Activated gamma-delta T cell treated with Interleukin-2 at 50 U/mL for 16 hours (primary cell): ENCODE data around the gene KRT16.
"Not testable (repeated sequence)": the region's sequence is repeated elsewhere in the genome, so short reads cannot be mapped to it uniquely, and the experiment has no call there.

Experiments used
- DNase-seq: peaks from one replicate; pipeline ENCODE4 v3.0.0-alpha.2; 2020

The KRT16 gene

DNA sequence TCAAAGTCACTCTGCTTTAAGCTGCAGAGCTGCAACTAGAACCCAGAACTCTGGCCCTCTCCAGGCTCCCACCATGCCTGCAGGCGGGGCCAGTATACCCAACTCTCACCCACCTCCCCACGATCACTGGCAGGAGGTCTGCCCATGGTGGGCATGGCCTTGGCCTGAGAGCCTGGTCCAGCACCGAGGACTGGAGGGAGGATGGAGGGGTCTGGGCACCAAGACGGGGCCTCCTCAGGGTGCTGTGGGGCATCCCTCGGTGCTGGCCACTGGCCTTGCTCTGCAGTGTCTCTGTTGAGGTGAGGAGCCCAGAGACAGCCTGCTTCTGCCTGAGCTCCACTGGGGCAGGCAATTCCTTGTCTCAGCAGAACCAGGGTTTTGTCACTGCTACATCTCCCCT lies 1.5 kb upstream of the KRT16 start:
- no peak for DNase-seq

DNA sequence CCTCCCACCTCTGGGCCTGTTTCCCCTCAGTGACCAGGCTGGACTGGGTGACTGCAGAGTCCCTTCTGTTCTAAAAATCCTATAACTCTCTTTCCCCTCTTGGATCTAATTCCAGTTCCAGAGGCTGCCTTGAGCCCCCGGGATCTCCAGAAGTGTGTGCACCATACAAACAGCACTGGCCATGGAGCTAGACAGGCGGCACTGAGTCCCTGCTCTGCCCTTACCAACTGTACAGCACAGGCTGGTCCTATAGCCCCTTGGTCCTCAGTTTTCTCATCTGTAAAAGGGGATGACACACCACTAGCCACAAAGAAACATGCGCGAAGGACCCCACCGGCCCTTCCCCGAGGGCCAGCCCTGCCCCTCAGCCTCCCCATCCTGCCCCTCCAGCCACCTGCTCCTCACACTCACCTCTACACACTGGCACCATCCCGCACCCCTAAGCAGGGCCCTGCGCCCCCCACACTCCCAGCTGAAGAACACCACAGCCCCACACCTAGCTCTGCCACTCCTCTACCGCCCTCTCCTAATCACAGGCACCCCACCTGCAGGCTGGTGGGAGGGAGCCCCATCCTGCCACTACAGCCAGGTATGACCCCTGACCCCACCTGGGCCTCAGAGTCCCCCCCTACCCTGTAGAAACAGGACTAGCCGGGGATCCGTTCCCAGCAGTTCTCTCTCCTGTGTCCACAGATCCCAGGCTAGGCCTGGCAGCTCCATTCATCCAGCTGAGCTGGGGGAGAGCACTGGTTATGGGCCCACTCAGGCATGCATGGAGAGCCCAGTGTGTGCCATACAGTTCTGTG lies 913 bp upstream of the KRT16 start:
- no peak for DNase-seq

DNA sequence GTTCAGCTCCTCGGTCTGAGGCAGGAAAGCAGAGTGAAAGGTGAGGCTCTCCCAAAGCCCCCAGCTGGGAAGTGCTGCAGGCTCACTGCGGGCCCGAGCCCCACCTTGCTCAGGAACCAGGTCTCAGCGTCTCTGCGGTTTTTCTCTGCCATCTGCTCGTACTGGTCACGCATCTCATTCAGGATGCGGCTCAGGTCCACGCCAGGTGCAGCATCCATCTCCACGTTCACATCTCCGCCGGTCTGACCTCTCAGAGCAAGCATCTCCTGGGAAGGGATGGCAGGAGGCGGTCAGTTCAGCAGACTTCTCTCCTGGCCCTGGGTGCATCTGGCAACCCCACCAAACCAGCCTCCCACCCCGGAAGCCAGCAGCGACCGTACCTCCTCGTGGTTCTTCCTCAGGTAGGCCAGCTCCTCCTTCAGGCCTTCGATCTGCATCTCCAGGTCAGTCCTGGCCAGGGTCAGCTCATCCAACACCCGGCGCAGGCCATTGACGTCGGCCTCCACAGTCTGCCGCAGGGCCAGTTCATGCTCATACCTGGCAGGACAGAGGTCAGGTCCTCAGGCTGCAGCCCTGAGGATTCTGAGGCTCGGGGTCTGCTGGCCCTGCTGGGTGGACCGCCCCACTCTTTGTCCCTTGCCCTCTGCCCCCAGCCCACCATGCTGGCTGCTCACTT lies 1.5 kb downstream of the KRT16 start:
- no peak for DNase-seq

DNA sequence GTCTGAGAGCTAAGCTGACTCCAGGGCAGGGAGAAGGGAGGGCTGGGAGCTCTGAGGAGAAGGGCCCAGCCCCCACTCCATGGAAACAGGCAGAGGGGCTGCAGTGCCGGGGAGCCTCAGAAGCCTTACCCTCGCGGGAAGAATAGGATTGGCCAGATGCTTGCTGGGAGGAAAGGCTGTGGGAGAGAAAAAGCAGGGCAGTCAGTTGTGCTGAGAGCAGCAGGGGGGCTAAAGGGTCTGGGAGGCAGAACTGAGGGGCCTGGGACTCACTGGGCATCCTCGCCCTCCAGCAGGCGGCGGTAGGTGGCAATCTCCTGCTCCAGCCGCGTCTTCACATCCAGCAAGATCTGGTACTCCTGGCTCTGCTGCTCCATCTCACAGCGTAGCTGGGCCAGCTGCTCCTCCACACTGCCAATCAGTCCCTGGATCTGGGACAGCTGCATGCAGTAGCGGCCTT lies 2.5 kb downstream of the KRT16 start:
- DNase-seq, result not testable (repeated sequence)

DNA sequence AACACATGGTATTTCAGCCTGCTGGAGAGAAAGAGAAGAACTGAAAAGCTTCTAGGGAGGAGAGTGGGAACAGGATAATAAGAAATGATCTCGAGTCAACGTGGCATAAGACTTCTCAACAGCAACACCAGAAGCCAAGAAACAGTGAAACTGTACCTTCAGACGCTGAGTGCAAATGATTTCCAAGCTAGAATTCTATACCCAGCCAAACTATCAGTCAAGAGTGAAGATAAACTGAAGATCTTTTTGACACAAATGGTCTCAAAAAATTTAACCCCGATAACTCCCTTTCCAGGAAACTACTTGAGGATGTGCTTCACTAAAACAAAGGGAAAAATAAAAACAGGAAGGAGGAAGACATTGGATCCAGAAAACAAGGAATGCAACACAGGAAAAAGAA lies 5.6 kb downstream of the KRT16 start:
- DNase-seq, result not testable (repeated sequence)

DNA sequence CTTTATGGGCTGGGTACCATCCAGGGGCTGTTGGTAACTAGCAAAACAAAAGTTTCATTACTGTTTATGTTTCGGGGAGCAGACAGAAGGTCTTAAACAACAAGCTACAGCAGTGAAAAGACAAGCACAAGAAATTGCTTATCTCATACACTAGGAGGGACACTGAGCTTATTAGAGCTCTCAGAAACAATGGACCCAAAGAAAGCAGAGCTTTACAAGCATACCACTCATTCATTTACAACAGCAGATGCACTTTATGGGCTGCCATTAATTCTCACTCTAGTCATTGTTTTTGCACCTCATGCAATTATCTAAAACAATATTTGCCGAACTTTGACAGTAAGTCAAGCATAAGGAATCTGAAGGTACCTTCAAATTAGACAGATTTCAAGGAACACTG lies 10.0 kb downstream of the KRT16 start:
- DNase-seq, result no peak

DNA sequence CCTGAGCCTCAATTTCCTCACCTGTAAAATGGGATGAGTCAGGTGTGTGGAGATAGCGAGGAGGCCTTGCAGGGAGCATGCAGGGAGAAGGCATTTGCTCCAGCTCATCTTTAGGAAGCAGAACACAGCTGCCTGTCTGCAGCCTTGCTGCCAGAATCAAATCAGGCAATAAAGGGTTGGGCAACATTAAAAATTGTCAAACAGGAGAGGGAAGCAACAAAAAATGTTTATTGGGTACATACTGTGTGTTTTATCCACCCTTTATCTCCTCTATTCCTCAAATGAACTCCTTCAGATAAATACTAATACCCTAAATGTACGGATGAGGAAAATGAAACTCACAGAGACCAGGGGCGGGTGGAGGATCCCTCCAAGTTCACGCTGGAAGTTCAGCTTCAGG lies 12.2 kb downstream of the KRT16 start:
- DNase-seq, result no peak

DNA sequence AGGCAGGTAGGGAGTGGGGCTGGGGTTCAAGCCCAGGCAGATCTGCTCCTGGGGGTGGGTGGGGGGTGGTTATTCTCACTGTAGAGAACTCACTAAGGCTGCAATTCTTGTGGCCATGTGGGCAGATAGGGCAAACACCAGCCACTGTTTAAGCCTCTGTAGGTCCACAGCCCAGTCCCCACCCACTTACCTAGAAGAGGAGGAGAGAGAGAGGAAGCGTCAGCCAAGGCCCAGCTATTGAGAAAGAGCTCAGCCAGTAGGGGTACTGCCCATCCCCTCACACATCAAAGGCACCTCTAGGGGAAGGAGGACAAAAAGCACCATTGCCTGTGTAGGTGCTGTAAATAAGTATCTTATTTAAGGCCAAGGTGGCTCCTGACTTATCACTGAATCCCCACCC lies 12.9 kb downstream of the KRT16 start:
- no peak for DNase-seq

DNA sequence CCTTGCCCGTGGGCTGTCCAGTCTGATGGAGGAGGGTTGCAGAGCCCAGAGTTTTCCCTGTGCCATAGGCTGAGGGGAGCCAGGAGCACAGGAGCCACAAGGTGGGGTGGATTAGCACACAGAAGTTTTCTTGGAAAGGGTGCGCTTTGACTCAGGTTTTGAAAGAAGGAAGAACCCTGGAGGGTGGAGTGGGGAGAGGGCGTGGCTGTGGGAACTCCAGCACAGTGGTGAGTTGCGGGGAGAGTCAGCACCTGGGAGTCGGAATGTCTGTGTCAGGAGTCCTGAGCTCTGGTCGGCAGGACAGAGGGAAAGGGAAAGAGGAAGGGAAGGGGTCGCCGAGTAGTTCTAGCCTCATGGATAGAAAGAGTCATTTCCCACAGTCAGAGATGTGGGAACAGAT lies 17.0 kb downstream of the KRT16 start:
- DNase-seq, result no peak

DNA sequence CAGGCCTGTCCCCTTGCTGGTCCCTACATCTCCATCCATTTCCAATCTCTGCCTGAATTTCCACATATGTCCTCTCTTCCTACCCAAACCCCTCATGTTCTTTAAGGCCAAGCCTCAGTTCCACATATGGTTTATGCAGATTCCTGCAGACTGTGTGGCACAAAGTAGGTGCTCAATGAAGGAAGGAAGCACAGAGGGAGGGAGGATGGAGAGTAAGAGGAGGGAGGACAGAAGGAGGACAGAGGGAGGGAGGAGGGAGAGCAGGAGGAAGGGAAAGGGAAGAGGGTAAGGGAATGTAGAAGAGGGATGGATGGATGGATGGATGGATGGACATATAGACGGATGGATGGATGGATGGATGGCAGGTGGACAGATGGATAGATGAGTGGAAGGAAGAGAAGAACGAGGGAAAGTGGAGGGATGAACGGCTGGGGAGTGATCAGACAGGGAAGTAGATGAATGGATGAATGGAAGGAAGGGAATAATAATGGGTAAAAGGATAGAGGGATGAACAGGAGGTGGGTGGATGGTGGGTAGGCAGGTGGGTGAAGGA lies 18.1 kb downstream of the KRT16 start:
- no peak for DNase-seq

DNA sequence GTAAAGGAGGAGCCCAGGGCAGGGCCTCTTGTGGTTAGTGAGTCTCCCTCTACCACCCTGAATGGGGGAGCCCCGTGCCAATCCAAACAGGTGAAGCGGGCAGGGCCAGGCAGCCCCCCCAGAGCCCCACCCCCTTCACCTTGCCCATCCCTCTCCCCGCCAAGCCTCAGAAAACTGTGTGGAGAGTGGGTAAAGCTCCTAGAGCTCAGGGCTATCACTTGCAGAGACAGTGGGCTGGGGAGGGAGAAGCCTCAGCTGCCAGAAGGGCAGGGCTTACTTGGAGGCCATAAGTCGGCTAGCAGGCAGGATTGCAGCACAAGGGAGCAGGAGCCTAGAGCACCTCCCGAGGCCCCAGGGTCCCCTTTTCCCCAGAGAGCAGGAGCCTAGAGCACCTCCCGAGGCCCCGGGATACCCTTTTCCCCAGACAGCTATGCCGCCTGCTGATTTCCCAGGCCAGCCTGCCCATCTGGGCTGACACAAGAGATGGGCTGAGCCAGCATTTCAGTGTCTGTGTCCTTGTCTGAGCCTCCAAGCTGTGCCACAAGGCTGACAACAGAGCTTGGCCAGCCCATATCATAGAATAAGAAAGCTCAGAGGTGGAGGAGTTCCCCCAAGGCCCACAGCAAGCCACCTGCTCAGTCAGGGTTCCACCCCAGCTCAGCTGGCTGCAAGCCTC lies 19.1 kb downstream of the KRT16 start:
- no peak for DNase-seq

DNA sequence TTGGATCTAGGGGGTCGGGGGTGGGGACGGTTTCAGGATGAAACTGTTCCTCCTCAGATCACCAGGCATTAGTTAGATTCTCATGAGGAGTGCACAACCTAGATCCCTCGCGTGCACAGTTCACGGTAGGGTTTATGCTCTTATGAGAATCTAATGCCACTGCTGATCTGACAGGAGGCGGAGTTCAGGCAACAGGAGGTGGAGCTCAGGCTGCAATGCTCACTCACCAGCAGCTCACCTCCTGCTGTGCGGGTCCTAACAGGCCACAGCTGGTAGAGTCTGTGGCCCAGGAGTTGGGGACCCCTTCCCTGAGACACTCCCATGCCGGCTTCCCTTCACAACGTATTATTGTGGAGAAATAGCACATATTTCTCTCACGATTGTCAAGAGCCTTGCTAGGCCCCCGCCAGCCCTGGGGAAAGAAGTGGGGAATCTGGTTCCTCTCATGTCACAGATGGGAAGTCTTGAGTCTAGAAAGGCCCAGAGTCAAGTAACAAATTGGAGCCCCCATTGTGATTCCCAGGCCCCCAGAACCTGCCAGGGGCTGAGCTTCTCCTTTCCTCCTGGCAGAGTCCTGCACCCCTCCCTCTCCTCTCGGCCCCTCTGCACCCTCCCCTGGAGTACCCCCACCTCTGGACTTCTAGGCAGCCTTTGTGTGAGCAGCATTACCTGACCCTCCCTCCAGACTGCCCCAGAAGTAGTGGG lies 19.8 kb downstream of the KRT16 start:
- no peak for DNase-seq

DNA sequence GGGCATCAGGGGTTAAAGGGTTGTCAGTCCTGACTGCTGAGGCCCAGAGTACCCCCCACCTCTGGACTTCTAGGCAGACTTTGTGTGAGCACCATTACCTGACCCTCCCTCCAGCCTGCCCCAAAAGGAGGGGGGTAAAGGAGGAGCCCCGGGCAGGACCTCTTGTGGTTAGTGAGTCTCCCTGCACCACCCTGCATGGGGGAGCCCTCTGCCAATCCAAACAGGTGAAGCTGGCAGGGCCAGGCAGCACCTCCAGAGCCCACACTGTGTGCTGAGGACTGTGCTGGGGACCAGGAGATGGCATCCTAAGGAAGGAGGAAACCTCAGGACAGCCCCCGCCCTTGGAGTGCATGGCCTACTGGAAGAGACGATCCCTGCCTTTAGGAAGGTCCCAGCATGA lies 23.3 kb downstream of the KRT16 start:
- DNase-seq, result no peak

DNA sequence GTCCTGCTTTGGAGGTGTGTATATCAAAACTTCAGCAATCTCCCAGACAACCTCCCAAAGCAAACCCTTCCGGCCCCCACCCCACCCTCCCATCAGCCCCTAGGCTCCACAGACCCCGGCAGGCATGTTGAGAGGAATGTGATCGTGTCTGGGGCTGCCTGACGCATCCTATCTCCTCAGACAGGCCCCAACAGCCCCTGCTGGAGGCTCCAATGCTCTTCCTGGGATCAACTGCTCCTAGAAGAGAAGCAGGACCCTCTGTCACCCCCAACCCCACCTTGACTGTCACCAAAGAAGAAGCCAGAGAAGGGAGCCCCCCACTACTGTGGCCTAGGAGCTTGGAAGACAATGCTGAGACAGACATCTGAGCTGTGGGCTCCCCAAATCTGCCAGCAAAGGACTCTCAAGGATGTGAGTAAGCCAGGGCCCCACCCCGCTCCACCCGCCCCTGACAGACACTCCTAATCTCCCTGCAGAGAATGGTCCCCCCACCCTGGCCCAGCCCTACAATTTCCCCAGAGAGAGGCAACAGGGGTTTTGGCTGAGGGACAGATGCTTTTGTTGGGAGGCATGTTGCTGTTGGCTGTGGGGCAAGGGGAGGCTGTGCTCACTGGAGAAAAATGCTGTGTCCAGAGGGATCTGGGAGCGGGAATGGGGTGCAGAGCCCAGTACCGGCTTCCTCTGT lies 24.3 kb downstream of the KRT16 start:
- no peak for DNase-seq

DNA sequence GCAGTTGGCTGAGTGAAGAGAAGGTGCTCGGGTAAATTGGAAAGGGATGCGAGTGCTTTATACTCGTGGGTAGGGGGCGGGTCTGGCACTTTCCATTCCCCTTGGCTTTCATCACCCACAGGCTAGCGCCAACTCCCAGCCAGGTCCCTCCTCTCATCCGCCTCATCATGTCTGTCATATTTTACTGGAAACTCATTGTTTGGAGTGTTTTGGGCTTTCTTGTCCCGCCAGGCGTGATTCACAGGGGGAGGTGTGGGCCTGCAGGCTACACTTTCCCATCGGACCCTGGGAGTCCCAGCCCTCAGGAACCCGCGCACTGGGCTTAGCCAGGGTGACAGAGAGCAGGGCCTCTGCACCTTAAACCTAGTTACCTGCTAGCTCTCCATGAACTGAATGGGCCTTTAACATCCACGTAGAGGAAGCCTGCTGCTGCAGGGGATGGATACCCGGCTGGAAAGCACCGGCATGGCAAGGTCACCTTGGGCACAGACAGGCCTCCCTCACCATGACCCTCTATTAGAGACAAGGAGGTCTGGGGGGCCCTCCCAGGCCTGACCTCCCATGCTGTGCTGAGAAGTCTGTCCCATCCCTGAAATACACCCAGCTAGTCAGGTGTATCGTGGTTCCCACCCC lies 25.6 kb downstream of the KRT16 start, which contains the start of gene KRT14:
Gene KRT14 (minus strand): TSS at position 33 of the 633 bp plus-strand sequence. CDS start 61 bp downstream, outside the sequence.
- DNase-seq, result no peak

DNA sequence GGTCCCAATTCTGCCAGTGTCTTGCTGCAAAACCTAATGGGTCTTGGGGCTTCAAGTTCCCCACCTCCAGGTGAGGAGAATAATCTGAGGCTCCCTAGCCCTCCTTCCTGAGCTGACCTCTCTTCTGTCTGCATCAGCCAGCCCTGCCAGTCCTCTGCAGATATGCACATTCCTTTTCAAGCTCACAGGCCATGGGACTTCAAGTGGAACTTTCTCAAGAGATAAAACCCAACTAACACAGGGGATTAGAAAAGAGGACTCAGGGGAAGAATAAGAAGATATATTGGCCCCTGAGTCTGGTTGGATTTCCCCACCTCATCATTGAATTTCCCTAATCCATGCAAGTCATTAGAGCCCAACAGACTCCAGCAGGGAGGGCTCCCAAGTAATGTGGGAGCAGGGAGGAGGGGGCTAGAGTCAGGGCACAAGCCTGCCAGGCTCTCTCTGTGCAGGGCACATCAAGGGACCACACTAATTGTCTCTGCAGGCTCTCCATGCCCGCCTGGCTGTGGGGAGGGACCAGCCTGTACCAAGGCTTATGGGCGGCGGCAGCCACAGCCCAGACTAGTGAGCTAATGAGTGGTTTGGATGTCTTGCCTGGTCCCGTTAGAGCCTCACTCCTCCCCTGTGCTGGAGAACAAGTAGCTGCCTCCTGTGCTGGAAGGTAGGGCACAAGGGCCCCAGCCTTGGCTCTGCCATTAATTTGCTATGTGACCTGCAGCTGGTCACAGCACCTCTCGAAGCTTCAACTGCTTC lies 27.1 kb downstream of the KRT16 start:
- DNase-seq, result no peak

DNA sequence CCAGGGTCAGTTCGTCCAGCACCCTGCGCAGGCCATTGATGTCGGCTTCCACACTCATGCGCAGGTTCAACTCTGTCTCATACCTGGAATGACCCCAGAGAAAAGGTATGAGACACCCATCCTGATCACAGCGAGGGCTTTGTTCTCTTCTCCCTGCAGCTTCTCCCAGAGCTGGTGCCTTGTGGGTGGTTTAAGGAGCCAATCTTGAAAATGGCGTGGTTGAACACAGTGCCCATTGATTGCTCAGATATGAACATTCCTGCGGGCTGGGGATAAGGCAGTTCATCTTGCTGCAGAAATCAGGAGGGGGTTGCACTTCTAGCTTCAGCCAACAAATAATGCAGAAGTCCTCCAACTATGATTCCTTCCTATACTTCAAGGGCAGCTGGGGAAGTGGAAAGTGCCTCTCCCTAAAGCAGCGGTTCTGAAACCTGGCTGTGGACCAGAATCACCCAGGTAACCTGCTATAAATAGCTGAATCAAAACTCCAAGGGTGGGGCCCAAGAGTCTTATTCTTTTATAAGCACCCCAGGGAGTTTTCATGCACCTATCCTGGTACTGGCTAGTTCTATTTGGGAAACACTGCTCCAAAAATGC lies 28.1 kb downstream of the KRT16 start:
- not testable (repeated sequence) for DNase-seq

DNA sequence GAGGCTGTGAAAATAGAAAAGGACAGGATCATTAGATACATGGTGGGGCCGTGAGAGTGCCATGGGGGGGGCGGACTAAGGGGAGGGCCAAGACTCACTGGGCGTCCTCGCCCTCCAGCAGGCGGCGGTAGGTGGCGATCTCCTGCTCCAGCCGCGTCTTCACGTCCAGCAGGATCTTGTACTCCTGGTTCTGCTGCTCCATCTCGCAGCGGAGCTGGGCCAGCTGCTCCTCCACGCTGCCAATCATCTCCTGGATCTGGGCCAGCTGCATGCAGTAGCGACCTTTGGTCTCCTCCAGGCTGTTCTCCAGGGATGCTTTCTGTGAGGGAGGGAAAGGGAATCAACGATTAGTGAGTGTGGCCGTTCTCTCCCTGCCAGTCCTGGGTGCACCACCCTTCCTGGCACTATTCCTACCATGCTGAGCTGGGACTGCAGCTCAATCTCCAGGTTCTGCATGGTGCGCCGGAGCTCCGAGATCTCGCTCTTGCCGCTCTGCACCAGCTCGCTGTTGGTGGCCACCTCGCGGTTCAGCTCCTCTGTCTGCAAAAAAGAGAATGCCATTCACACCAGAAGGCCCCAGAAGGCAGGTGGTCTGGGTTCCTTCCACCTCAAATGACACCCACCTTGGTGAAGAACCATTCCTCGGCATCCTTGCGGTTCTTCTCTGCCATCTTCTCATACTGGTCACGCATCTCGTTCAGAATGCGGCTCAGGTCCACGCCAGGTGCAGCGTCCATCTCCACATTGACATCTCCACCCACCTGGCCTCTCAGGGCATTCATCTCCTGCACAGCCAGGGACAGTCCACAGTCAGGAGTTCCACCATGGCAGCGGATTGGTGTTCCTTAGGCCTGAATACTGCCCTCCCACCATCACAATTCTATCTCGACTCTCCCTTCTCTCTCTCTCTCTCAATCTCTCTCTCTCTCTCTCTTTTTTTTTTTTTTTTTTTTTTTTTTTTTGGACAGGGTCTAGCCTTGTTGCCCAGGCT lies 29.1 kb downstream of the KRT16 start:
- DNase-seq, result no peak
